ENCODE data around the gene FAAP20. TPM values are rescaled to one million over a fixed set of nuclear protein-coding genes. Genes with fewer than 3 reads are reported as not detected.

FAAP20 gene
- total and polyA plus RNA-seq, 9 of the 15 experiments (the other 6 are each of a cell fraction or from before 2014, with no cell fraction given): 0.58 to 143 (median 9.9) TPM

- POLR2A ChIA-PET: interaction anchor here (0.7 kb wide), 1 partner anchor 33 kb away, joined by 3 read pairs; no protein-coding TSS in a partner anchor
These were observed 35.4 kb downstream of the FAAP20 start for GRCh38 chr1:2159124-2159523.

More at GRCh38 chr1:2159124-2159523, 35.4 kb downstream of the FAAP20 start:
- Histone ChIP-seq H3K79me2 (ENCODE audit: control insufficient read depth, insufficient read depth, low read length) (no peaks in the 10 kb centered on the region), H3K27me3 (ENCODE audit: control insufficient read depth in 2 of 2, insufficient read depth in 2 of 2, low read length in 2 of 2) (peaks cover 66 to 94% of the 10 kb centered on the region in 2 experiments), H2AFZ (ENCODE audit: low read depth, low read length) (no peak overlapping the region), H3K9me1 (ENCODE audit: control insufficient read depth, insufficient read depth, low read length) (no peaks in the 10 kb centered on the region), H3K4me2 (ENCODE audit: insufficient read depth, low read length) (no peak overlapping the region), H3K9ac (ENCODE audit: insufficient read depth in 1 of 2, low read depth in 2 of 2, low read length in 2 of 2) (no peak overlapping the region), H3K9me3 (replicated peaks; ENCODE audit: control insufficient read depth, insufficient read depth, low read depth, low read length) (peaks cover 2% of the 10 kb centered on the region; the same call in 1 of the 2 replicates), H3K4me1 (replicated peaks in 1 of 2; ENCODE audit: control insufficient read depth in 2 of 2, insufficient read depth in 2 of 2, low read length in 2 of 2) (peaks cover 0 to 22% of the 10 kb centered on the region in 2 experiments; a peak in 2 of 5 replicates), H3K36me3 (ENCODE audit: control insufficient read depth, insufficient read depth, low read length) (no peaks in the 10 kb centered on the region), H3K27ac (ENCODE audit: extremely low read depth, low read depth, low read length) (no peak overlapping the region), H4K20me1 (replicated peaks; ENCODE audit: control insufficient read depth, insufficient read depth, low read length) (no peaks in the 10 kb centered on the region), H3K4me3 (no peak overlapping the region)
- TF ChIP-seq RAD21 (CRISPR knock-in tag; conservative IDR thresholded peaks at IDR 0.05 in 1 of 2, IDR thresholded peaks at IDR 0.05 in 1 of 2): no peak
- TF ChIP-seq ZNF551 (CRISPR knock-in tag; IDR thresholded peaks at IDR 0.05): no peak
- TF ChIP-seq CSDE1 (IDR thresholded peaks at IDR 0.05): no peak
- TF ChIP-seq SPI1 (IDR thresholded peaks at IDR 0.05; ENCODE audit: borderline replicate concordance, low read depth, low read length): peak; percentile 85
- TF ChIP-seq ZNF398 (CRISPR knock-in tag; IDR thresholded peaks at IDR 0.05): no peak
- no peak for TF ChIP-seq POU5F1 (IDR thresholded peaks at IDR 0.05; ENCODE audit: borderline replicate concordance, low read depth, low read length, partially characterized antibody)
- no peak for TF ChIP-seq ZNF717 (CRISPR knock-in tag; IDR thresholded peaks at IDR 0.05)
- TF ChIP-seq FOXJ2 (tag; IDR thresholded peaks at IDR 0.05): no peak
- TF ChIP-seq BCL6 (CRISPR knock-in tag; IDR thresholded peaks at IDR 0.05): no peak
- no peak for TF ChIP-seq POLR3A (IDR thresholded peaks at IDR 0.05; ENCODE audit: borderline replicate concordance, extremely low read depth, insufficient read depth, insufficient read length)
- TF ChIP-seq CCNT2 (IDR thresholded peaks at IDR 0.05; ENCODE audit: borderline replicate concordance, extremely low read depth, insufficient read length, low read depth, low read length): no peak
- TF ChIP-seq MYC (IDR thresholded peaks at IDR 0.05; ENCODE audit: low read depth, low read length): no peak
- peak; percentile 24; the same call in 1 of the 2 replicates for TF ChIP-seq MYC (CRISPR knock-in tag; IDR thresholded peaks at IDR 0.05; ENCODE audit: borderline replicate concordance, low read depth)
- no peak for TF ChIP-seq YBX1 (IDR thresholded peaks at IDR 0.05)
- no peak for TF ChIP-seq LEF1 (IDR thresholded peaks at IDR 0.05)
- in situ Hi-C loops (cut with MboI): no loop called here
- 11% methylated on average over 18 of the region's 18 CpGs for WGBS (ENCODE audit: insufficient coverage, low coverage, missing lambda C conversion rate)
- ATAC-seq (peak; percentile 31; the same call in 1 of the 3 replicates), DNase-seq (ENCODE audit: extremely low read depth in 1 of 4, low spot score in 3 of 4) (no peak), FAIRE-seq (no peak)
- intact Hi-C loops (cut with micrococcal nuclease): no loop called here
- CTCF ChIA-PET (ENCODE audit: low intra/inter-chr PET ratio): no interaction called here
- BruUV-seq (replicated peaks): no TSS peak
